HFF-Myc (cell line): ENCODE data around the gene LRFN5.
"Not testable (repeated sequence)": the region's sequence is repeated elsewhere in the genome, so short reads cannot be mapped to it uniquely, and the experiment has no call there.

Source experiments
- DNase-seq: peaks from one replicate; pipeline ENCODE4 v3.0.0-alpha.2; 2011; ENCODE audit warnings: low read depth; ENCODE audit errors: extremely low read depth
- H3K4me3 ChIP-seq: replicated peaks from 2 replicates; pipeline ENCODE4 v1.5.1; 2011; ENCODE audit warnings: low read depth, mild to moderate bottlenecking, control low read depth, low read length
- CTCF ChIP-seq: IDR thresholded peaks from 2 replicates; pipeline ENCODE4 v1.5.1; 2012; ENCODE audit warnings: mild to moderate bottlenecking, low read depth, low read length, control low read depth; ENCODE audit errors: missing control alignments

Gene LRFN5

GRCh38 chr14:41739203-41739602, 132.5 kb downstream of the LRFN5 start:
- no peak overlapping the region for H3K4me3 ChIP-seq
- TF ChIP-seq CTCF, result no peak
- DNase-seq, result no peak

- no peak overlapping the region for H3K4me3 ChIP-seq
- TF ChIP-seq CTCF, result no peak
- DNase-seq, result no peak
These were observed 136.5 kb downstream of the LRFN5 start for GRCh38 chr14:41743140-41743539.

- TF ChIP-seq CTCF, result no peak
- DNase-seq, result no peak
- H3K4me3 ChIP-seq, result no peak overlapping the region
These were observed 142.8 kb downstream of the LRFN5 start for GRCh38 chr14:41749429-41749828.

GRCh38 chr14:41750575-41750974, 143.9 kb downstream of the LRFN5 start:
- not testable (repeated sequence) for DNase-seq, H3K4me3 ChIP-seq

- TF ChIP-seq CTCF, result no peak
- H3K4me3 ChIP-seq, result no peak overlapping the region
- DNase-seq, result no peak
These were observed 151.5 kb downstream of the LRFN5 start for GRCh38 chr14:41758011-41758665.

GRCh38 chr14:41761204-41761603, 154.5 kb downstream of the LRFN5 start:
- no peak for TF ChIP-seq CTCF
- DNase-seq, result no peak
- no peak overlapping the region for H3K4me3 ChIP-seq

- TF ChIP-seq CTCF, result no peak
- no peak overlapping the region for H3K4me3 ChIP-seq
- no peak for DNase-seq
These were observed 160.1 kb downstream of the LRFN5 start for GRCh38 chr14:41766772-41767171.
